Stimulated activated CD4-positive, alpha-beta T cell treated with anti-CD3 and anti-CD28 coated beads, TNF-alpha, amount 100 ng/mL, for 24 hours (primary cell): ENCODE measurements around the gene PNMA3.
"Not testable (repeated sequence)": the region's sequence is repeated elsewhere in the genome, so short reads cannot be mapped to it uniquely, and the experiment has no call there.

ENCODE experiments used
- DNase-seq, 3 experiments: peaks; one replicate each; pipeline ENCODE4 v3.0.0-alpha.2; 2020; ENCODE audit warnings: low read depth in 3 of 3

PNMA3 gene

GRCh38 chrX:153055871-153056749 is at the start of gene PNMA3:
TSS of gene PNMA3 (plus strand) at chrX:153056470. CDS start at chrX:153057056, 586 bp downstream.
- DNase-seq = no peak

- DNase-seq = not testable (repeated sequence)
Observed at GRCh38 chrX:153017174-153017573, 39.1 kb upstream of the PNMA3 start.

- DNase-seq = no peak
Observed at GRCh38 chrX:153019166-153019565, 37.1 kb upstream of the PNMA3 start.

GRCh38 chrX:153026501-153026900 is 29.8 kb upstream of the PNMA3 start:
- not testable (repeated sequence) for DNase-seq

GRCh38 chrX:153028487-153028886 is 27.8 kb upstream of the PNMA3 start:
- DNase-seq = not testable (repeated sequence)

- no peak for DNase-seq
Observed at GRCh38 chrX:153029162-153029561, 27.1 kb upstream of the PNMA3 start.

GRCh38 chrX:153029875-153030274 is 26.4 kb upstream of the PNMA3 start:
- DNase-seq = no peak

- no peak for DNase-seq
Observed at GRCh38 chrX:153030801-153031200, 25.5 kb upstream of the PNMA3 start.

GRCh38 chrX:153032397-153033118 is 23.7 kb upstream of the PNMA3 start:
- DNase-seq = peak; percentile 40 to 57 (median 42)

GRCh38 chrX:153049093-153049492 is 7.2 kb upstream of the PNMA3 start:
- no peak for DNase-seq

GRCh38 chrX:153052534-153052933 is 3.7 kb upstream of the PNMA3 start:
- DNase-seq = no peak

- DNase-seq = no peak
Observed at GRCh38 chrX:153057281-153057680, 1.0 kb downstream of the PNMA3 start.

GRCh38 chrX:153059191-153060094 is 3.2 kb downstream of the PNMA3 start:
- no peak for DNase-seq

GRCh38 chrX:153060095-153060445 is 3.8 kb downstream of the PNMA3 start:
- no peak for DNase-seq

GRCh38 chrX:153061732-153062131 is 5.5 kb downstream of the PNMA3 start:
- DNase-seq = no peak

GRCh38 chrX:153063315-153063714 is 7.0 kb downstream of the PNMA3 start:
- DNase-seq = no peak

GRCh38 chrX:153064061-153064460 is 7.8 kb downstream of the PNMA3 start:
- no peak for DNase-seq

GRCh38 chrX:153065389-153065788 is 9.1 kb downstream of the PNMA3 start:
- DNase-seq = no peak

GRCh38 chrX:153066402-153066801 is 10.1 kb downstream of the PNMA3 start:
- DNase-seq = not testable (repeated sequence)

GRCh38 chrX:153071909-153072583 is 15.8 kb downstream of the PNMA3 start, which contains the start of gene PNMA6A:
TSS of gene PNMA6A (plus strand) at chrX:153072454. CDS start at chrX:153073063, 609 bp downstream.
- DNase-seq = not testable (repeated sequence)

- DNase-seq = not testable (repeated sequence)
Observed at GRCh38 chrX:153073331-153073730, 17.1 kb downstream of the PNMA3 start.
